HG02981 (cell line): ENCODE data around the gene CRELD2.

Source experiments
- ATAC-seq: cut with Tn5 transposase; IDR thresholded peaks from one replicate; pipeline ENCODE4 v1.9.1; 2021; ENCODE audit warnings: mild to moderate bottlenecking, moderate library complexity; ENCODE audit not compliant: unreplicated experiment

Gene CRELD2

DNA sequence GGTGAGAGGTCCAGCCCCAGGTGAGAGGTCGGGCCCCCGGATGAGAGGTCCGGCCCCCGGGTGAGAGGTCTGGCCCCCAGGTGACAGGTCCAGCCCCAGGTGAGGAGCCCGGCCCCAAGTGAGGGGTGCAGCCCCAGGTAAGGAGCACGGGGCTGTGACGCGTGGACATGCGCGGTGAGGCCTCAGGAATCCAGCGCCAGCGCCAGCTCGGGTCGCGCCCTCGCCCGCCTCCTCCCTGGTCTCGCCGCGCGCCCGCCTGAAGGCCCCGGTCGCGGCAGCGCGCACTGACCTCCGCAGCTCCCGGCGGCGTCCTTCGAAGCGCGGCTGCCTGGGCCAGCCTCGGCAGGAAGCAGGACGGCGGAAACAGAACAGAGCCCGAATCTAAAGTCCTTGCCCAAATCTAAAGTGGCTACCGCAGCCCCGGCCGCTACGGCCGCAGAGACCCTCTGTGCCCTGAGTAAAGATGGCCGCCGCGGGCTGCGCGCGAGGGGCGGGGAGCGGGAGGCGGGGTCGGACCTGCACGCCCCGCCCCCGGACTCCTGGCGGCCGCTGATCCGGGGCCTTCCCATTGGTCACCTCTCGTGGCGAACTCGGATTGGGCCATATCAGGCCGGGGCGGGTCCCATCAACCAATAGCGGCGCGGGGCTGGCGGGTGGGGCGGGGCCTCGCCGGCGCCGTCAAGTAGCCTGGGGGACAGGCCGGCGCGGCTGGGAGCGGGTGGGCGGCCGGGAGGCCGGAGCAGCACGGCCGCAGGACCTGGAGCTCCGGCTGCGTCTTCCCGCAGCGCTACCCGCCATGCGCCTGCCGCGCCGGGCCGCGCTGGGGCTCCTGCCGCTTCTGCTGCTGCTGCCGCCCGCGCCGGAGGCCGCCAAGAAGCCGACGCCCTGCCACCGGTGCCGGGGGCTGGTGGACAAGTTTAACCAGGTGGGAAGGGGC lies at the start of gene CRELD2, which contains the start of gene ALG12:
CRELD2 (plus strand) TSS at position 661 of the 937 bp plus-strand sequence; CDS start at position 797, 136 bp downstream.
ALG12 (minus strand) TSS at position 465 of the 937 bp plus-strand sequence. CDS start 4,673 bp downstream, outside the sequence.
- ATAC-seq = peak; percentile 89

- ATAC-seq = no peak
These were observed 49.2 kb upstream of the CRELD2 start for GRCh38 chr22:49869086-49869830.

GRCh38 chr22:49869845-49870712 lies 48.4 kb upstream of the CRELD2 start:
- no peak for ATAC-seq

DNA sequence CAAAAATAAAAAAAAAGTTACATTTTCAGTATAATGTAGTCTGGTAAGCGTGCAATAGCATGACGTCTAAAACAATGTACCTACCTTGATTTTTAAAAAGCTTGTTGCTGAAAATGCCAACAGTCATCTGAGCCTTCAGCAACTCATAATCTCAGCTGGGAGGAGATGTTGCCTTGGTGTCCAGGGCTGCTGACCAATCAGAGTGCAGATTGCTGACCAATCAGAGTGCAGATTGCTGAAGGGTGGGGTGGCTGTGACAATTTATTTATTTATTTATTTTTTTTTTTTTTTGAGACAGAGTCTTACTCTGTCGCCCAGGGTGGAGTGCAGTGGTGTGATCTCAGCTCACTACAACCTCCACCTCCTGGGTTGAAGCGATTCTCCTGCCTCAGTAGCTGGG lies 47.0 kb upstream of the CRELD2 start:
- ATAC-seq = no peak

- ATAC-seq = no peak
These were observed 46.1 kb upstream of the CRELD2 start for GRCh38 chr22:49872347-49872746.

- ATAC-seq = no peak
These were observed 45.0 kb upstream of the CRELD2 start for GRCh38 chr22:49873228-49873940.

GRCh38 chr22:49877642-49878041 lies 40.8 kb upstream of the CRELD2 start:
- ATAC-seq = no peak

DNA sequence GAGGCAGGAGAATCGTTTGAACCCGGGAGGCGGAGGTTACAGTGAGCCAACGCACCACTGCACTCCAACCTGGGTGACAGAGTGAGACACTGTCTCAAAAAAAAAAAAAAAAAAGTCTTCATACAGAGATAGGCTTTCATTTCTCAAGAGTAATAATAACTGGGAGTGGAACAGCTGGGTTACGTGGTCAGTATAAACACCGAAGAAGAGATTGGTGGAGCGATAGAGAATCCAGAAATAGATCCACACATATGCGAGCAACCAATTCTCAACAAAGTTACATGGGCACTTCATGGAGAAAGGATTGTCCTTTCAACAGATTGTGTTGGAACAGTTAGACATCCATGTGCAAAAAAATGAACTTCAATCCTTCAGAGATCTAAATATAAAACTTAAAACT lies 40.2 kb upstream of the CRELD2 start:
- no peak for ATAC-seq

- no peak for ATAC-seq
These were observed 38.6 kb upstream of the CRELD2 start for GRCh38 chr22:49879871-49880270.

DNA sequence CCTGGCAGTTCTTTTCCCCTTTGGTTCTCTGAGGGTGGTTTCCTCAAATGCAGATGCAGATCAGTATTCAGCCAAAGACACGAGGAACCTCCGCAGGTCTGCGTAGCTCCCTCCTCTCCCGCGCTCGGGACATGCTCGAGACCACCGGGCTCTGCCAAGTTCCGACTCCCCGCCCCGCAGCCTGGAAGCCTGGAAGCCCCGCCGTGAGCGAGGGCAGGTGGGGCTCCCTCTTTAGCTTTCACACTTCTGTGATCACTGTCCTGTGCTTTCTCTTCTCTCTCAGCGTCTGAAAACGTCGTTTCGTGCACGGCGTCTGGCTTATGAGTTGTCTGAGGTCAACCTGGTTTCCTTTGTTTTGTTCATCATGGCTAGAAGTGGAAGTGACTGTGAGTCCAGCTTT lies 38.2 kb upstream of the CRELD2 start:
- ATAC-seq = no peak

GRCh38 chr22:49881856-49882255 lies 36.6 kb upstream of the CRELD2 start:
- ATAC-seq = no peak

DNA sequence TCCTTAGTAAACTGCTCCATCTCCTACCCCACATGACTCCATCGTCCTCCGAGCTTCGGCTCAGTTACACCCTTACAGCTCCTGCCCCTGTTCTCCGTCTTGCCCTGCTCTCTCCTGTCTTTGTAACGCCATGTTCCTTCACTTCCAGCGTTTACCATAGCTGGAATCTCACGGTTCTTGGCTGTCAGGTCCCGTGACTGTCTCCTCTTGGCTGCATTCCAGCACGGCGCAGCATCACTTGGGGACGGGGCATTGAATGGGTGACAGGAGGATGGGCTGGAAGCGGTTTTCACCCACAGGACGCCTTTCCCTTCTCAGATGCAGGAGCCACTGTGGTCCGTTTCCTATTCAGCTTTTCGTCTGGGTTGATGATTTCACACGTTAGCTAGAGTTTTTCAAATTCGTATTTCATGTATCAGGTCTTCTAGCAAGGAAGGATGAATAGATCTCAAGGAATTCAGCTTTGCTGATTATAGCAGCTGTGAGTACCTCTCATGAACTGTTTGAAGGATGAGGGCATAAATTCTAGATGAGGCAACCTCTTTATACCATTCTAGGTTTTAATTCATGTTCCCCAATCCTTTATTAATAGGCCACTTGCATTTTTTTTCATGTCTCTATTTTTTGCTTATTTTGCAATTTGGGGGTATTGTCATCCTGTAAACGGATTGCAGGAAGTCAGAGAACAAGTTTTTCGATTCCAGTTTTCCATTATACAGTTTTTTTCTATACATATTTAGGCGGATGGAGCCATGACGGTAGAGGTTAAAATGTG lies 35.7 kb upstream of the CRELD2 start:
- no peak for ATAC-seq

DNA sequence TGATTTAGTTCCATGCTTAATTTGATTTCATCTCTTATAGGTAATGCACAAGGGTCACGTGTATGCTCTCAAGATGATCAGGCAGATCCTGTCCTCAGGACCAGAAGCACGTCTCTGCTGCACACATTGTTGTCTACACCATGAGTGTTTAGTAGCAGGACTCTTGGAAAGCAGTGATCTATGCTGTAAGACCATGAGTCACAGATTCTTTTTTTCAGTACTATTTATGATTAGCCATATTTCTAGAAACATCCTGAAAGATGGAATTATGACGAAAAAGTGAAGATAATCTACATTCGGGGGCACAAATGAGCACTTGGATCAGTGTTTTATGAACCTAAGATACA lies 35.2 kb upstream of the CRELD2 start:
- ATAC-seq = no peak

GRCh38 chr22:49884075-49884474 lies 34.4 kb upstream of the CRELD2 start:
- no peak for ATAC-seq

DNA sequence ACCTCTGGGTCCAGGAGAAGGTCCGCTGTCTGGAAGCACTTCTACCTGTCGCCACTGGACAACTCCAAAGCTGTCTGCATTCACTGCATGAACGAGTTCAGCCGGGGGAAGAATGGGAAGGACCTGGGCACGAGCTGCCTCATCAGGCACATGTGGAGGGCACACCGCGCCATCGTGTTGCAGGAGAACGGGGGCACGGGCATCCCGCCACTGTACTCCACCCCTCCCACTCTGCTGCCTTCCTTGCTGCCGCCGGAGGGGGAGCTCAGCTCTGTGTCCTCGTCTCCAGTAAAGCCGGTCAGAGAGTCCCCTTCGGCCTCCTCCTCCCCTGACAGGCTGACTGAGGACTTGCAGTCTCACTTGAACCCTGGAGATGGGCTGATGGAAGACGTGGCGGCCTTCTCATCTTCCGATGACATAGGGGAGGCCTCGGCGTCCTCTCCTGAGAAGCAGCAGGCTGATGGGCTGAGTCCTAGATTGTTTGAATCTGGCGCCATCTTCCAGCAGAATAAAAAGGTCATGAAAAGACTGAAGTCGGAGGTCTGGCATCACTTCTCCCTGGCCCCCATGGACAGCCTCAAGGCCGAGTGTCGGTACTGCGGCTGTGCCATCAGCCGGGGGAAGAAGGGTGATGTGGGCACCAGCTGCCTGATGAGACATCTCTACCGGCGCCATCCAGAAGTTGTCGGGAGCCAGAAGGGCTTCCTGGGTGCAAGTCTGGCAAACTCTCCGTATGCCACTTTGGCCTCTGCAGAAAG lies 33.8 kb upstream of the CRELD2 start:
- no peak for ATAC-seq

DNA sequence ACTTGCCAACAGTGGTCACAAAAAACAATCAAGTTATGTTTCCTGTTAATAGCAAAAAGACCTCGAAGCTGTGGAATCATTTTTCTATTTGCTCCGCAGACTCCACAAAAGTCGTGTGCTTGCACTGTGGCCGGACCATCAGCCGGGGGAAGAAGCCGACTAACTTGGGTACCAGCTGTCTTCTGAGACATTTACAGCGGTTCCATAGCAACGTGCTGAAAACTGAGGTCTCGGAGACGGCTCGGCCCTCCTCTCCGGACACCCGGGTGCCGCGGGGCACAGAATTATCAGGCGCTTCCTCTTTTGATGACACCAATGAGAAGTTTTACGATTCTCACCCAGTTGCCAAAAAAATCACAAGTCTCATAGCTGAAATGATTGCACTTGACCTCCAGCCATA lies 33.2 kb upstream of the CRELD2 start:
- no peak for ATAC-seq

DNA sequence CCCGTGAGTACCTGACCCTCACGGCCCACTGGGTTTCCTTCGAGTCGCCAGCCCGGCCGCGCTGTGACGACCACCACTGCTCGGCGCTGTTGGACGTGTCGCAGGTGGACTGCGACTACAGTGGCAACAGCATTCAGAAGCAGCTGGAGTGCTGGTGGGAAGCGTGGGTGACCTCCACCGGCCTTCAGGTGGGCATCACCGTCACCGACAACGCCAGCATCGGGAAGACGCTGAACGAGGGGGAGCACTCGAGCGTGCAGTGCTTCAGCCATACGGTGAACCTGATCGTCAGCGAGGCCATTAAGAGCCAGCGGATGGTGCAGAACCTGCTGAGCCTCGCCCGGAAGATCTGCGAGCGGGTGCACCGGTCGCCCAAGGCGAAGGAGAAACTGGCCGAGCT lies 32.6 kb upstream of the CRELD2 start:
- ATAC-seq = no peak

GRCh38 chr22:49886346-49887063 lies 31.9 kb upstream of the CRELD2 start:
- ATAC-seq = no peak
